HG03442 (cell line): ENCODE measurements around the gene SEMA4C.
"Not testable (repeated sequence)": the region's sequence is repeated elsewhere in the genome, so short reads cannot be mapped to it uniquely, and the experiment has no call there.

Source experiments
- ATAC-seq: cut with Tn5 transposase; IDR thresholded peaks from one replicate; pipeline ENCODE4 v1.9.1; 2021; ENCODE audit warnings: mild to moderate bottlenecking, moderate library complexity; ENCODE audit not compliant: unreplicated experiment

The SEMA4C gene

DNA sequence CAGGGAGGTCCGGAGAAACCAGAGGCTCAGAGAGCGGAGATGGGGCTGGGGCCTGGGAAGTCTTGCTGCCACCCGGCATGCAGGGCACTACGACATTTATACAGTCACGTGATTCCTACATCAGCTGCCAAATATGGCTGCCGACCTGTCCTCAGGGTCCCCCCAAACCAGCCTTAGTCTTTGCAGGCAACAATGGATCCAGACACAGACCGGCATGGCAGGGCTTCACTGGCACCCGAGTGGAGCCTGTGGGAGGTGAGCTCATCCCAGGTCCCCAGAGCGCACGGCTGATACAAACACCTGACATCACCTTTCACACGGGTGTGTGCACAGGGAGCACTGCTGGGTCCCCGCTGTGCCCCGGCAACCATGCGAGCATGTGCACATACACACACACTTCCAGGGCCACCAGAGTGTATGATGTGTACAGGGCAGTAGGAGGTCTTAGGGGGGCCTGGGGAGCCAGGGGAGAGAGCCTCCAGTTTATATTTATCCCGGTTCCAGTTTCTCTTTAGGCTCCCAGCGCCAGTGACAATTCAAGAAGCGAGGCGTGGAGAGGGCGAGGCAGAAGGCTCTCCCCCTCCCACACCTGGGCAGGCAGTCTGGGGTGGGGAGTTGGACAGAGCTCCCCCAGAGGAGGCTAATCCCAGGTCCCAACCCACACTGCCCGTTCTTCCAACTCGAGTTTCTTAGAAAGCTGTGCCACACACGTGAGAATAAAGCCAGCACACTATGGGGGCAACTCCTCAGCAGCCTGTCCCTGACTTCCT is 2.7 kb downstream of the SEMA4C start:
- no peak for ATAC-seq

DNA sequence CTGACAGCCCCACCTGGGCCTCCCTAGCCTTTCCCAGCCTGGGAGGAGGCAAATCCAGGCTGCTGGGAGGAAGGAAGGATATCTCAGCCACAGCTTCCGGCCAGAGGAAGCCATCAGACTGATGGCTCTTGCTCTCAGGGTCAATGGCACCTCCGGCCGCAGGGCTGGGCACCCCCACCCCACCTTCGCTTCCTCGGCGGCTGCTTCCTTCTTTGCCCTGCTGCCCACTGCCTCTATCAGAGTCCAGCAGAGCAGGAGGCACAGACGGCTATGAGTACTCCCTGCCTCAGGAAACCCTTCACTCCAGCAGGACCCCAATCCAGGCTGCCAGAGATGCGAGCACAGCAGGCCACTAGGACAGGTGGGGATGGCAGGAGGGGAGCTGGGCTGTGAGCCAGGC is 3.3 kb downstream of the SEMA4C start:
- ATAC-seq, result no peak

DNA sequence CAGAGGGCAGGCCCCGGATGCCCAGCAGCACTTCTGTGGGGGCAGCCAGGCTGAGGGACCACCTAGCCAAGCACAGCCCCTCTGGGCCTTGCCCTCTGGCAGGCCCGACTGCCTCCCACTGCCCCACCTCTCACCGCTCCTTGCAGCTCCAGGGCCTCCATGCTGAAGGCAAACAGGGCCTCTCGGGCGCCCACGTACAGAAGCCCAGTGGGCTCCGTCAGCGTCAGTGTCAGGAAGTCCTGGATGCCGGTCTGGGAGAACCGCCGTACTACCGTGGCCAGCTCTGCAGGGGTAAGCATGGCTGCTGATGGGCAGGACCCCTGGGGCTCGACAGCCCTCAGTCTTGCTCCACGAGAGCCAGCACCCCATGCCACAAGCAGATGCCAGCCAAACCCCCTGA is 3.7 kb downstream of the SEMA4C start:
- no peak for ATAC-seq

DNA sequence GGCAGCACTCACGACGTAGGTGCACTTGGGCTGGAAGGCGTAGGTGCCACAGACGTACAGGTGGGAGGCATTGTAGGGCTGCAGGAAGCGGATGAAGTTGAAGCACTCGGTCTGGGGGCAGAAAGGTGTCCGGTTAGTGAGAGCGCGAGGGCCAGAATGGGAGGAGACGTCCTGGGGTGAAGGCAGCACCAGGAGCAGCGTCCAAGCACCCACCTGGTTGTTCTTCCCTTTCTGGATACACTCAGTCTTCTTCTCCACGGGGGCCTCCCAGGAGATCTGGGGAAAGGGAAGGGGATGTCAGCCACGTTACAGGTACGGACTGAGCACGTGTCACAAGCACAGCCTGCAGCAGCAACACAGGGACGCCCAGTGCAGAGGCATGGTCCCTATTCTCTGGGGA is 4.2 kb downstream of the SEMA4C start:
- no peak for ATAC-seq

DNA sequence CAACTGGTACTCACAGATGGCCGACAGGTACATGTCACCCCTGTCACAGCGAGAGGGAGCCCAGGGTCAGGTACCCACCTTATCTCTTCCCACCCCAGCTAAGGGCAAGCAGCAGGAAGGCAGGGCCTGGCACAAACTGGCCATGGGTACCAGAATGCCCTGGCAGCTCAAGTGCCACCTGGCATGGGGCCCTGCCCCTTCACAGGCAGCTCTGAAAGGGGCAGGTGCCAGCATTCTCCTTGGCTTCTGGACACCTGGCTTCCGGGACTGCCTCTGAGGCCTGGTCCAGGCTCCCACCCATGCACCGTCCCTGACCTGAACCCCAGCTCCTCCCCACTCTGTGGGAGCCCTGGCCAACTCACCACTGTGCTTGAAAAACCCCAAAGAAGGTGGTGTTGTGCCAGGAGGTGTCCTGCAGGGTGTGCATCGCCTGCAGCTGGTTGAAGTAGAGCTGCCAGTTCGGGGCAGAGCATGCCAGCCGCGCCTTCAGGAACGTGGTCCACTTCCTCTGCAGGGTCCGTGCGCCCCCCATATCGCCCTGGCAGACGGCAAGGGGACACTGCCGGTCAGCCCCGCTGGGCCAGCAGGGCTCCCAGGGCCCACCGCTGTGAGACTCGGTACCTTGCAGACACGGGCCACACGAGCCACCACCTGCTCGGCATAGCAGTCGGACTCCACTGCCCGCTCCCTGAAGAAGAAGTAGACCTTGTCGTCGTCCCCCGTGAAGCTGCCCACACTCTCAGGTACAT is 5.4 kb downstream of the SEMA4C start:
- no peak for ATAC-seq

DNA sequence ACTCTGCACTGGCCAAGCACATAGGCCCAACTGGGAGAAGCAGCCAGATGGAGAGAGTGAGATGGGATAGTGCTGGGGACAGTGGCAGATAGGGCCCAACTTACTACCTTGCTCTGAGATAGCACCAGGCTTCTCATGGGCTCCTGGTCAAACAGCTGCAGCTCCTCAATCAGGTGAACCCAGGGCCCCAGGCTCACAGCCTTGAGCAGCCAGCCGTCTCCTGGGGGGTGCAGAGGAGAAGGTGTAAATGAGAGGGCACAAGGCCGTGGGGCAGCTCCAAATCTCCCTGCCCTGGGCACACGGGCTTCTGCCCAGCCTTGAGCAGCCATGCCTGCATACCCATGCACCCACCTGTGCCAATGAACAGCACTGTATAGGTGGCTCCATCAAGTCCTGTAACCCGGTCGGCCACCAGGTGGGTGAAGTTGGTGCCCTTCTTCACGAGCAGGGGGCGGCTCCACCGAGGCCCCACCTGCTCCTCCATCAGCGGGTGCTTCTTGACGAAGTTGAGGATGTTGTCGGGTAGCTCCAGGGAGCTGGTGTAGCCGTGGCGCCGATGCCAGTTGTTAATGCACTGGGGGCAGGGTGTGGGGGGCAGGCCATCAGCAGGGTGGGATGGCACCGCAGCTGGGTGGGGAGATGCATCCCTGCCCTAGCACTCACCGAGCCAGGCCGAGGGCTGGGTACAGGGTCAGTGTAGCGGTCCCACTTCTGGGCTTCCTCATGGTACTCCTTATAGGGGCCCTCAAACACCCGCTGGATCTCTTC is 6.1 kb downstream of the SEMA4C start:
- ATAC-seq, result no peak

DNA sequence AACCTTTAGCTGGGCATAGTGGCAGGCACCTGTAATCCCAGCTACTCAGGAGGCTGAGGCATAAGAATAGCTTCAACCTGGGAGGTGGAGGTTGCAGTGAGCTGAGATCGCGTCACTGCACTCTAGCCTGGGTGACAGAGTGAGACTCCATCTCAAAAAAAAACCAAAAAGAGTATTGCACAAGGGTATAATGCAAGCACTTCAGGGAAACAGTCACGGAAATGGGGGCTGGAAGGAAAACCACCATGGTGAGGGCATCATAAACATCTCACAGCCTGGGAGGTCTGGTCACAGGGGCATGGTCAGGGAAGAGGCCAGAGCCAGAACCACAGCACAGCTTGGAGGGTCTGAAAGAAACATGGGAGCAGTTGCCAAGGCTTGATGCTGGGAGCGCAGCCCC is 6.8 kb downstream of the SEMA4C start:
- not testable (repeated sequence) for ATAC-seq

DNA sequence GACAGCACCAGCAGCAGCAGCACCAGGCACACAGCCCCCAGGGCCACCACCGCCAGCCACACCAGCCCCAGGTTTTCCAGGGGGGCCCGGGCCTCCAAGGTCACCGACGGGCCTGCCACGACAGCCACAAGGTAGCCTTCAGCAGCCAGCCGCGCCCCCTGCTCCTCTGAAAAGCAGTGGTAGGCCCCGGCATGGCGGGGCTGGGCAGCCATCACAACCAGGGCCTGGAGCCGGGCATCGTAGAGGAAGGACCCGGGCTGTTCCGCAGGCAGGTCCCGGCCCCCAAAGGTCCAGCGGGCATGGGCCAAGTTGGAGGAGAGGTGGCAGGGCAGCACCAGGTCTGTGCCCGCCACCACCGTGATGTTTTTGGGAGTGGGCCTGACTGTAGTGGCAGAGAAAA is 8.8 kb downstream of the SEMA4C start:
- no peak for ATAC-seq

DNA sequence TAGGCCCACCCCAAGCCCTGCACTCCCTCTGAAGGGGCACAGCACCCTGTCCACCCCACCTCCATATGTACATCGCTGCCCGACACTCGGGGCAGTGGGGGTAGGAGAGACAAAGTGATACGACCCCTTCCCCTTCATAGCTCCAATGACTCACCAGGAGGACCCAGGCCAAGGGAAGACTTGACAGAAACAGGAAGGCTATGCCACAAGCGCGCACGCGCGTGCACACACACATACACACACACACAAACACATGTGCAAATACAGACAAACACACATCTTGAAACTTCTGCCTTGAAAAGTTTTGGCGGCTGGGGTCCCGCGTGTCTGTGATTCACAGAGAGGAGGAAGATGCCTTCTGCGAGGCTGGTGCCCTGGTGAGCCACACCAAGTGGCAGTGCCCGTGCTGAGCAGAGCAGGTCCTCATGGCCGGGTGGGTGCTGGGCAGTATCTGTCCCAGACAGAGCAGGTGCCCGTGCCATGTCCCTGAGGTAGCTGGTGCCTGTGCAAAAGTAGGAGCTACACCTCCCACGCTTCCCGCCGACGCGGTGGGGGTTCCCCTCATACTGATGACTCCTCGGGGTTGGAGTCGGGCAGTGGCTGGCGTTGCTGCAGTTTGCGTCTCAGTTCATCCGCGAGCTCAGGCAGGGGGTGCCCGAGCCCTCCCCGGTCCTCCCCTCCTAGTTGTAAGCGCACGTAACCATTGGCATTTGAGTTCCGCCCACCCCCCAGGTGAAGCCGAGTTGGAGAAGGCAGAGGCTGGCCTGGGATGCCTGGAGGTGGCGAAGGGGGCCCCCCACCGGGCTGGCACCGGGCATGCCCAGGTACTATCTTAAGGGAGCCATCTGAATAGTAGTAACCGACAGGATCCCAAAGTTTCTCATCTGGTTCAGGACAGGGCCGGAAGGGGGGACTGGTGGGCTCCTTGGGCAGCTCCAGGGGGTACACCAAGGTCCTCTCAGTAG is 9.5 kb downstream of the SEMA4C start:
- no peak for ATAC-seq

DNA sequence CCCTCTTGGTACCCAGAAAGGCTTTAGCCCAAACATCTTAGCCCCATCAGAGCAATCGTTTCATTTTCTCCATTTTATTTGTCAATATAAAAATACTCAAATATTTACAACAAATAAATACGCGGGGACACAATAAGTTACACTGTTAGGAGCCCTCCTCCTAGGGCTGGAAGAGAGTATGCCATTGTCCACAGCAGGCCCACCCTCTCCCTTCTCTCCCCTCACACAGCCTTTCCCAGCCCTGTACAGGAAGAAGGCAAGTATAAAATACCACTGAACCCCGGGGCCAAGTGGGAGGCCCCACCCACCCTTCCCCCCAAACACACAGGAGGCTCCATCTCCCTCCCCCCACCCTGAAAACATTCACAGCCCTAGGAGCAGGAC is 10.2 kb downstream of the SEMA4C start:
- no peak for ATAC-seq

DNA sequence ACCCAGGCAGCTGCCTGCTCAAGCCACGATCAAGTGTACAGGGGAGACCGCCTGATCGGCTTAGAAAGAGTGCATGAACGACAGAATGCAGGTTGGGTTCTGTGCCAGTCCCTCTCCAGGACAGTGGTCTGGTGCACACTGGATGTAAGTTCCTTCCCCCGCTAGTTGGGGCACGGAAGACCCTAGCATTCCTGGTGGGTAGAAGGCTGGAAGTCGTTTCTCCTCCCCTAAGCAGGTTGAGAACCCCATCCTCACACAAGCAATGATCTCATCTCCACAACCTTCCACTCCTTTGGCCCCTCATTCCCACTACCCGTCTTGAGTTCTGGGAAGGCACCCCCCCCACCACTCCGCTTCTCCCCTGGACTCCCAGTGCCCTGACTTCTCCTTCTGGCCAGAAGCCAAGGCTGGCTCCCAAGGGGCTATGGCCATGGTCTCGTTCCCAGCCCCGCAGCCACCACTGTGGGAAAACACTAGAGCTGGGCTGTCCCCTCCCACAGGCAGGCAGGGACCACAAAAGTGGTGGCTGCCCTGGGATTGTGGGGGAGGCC is 10.7 kb downstream of the SEMA4C start:
- no peak for ATAC-seq

DNA sequence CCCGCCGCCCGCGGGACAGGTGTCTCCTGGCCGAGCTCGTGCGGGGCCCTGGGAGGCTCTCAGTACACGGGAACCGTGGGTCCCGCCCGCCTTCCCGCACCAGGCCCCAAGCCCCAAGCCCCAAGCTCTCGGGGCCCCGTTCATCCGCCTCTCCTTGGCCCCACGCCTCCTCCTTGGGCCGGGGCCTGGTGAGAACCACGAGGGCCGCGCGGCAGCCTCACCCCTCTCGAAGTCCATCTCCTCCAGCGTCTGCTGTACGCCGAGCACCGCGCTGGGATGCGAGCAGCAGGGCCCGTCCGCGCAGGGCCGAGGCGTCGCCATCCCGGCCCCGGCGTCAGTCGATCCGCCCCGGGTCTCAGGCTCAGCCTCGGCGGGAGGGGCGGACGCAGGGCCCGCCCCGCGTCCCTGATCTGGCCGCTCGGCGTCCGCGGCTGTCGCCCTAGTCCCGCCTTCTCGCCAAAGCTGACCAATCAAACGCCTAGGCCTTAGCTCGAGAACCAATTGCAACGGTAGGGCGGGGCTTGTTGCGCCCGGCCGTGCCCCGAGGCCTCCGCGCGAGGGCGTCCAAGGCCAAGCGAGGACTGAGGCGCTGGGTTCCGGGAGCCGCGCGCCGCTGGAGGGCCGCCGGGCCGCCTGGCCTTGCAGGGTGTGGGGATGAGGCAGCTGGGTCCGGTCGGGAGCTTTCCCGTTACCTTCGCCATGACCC is 12.1 kb downstream of the SEMA4C start, which contains the start of gene ANKRD39:
Gene ANKRD39, minus strand, starts transcription at position 350 of the 706 bp plus-strand sequence. Its CDS starts 29 bp downstream, at position 321.
- ATAC-seq, result peak; percentile 89

DNA sequence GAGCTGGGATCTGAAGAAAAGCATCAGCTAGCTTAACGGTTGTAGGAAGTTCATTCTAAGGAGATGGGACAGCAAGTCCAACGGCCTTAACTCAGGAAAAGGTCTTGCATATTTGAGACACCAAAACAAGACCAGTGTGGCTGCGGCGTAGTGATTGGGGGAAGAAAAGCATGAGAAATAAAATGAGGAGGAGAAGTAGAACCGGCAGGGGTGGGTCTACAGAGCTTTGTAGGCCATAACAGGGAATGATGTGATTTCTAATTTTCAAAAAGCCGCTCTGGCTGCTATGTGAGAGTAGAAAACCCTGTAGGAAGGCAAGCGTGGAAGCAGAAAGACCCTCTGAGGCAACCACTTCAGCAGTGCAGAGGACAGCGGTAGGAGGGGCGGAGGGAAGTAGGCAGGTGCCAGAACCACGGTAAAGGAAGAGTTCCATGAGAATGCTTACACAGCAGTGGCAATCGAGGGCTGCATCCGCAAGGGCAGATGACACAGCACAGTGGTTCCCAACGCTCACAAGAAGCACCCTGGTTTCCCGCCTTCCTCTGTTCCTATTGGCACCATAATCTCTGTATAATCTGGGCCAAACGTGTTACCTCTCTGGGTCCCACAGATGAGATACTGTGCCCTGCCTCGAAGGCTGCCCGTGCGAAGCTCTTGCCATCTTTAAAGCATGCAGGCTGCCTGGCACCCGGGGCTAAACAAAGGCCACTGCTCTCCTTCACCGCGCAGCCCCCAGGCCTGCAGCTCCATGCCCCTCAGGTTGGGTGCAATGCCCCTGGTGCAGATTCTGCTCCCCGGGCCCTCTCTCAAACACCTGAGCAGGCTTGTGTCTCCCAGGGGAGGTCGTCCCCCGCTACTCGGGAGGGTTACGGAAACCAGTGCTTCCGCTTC is 12.9 kb downstream of the SEMA4C start:
- ATAC-seq, result peak; percentile 19

DNA sequence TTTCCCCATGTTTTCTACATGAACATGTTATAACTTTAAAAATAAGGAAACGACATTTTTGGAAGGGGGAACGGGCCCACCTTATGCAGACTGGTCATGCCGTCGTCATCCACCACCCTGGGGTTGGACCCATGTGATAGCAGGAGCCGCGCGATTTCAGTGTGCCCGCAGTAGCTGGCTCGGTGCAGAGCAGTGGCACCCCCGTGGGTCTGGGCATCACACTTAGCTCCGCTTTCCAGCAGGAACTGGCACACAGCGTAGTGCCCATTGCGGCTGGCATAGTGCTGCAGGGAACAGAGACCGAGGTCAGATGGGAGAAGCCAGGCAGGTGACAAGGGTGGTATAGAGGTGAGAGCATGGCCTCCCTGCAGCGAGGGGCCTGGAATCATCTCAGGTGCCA is 16.6 kb downstream of the SEMA4C start:
- no peak for ATAC-seq

DNA sequence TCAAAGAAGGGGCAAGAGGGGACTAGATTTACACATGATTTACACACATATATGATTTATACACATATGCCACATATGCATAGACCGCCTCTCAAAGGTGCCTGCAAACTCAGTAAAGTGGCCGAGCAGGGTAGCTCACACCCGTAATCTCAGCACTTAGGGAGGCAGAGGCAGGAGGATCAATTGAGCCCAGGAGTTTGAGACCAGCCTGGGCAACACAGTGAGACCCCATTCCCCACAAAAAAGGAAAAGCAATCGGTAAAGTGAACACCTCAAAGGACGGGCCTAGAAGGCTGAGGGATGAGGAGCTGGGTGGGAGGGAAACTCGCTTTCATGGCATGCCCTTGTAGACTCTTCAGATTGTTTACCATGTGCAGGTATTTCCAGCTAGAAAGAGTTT is 17.2 kb downstream of the SEMA4C start:
- no peak for ATAC-seq

DNA sequence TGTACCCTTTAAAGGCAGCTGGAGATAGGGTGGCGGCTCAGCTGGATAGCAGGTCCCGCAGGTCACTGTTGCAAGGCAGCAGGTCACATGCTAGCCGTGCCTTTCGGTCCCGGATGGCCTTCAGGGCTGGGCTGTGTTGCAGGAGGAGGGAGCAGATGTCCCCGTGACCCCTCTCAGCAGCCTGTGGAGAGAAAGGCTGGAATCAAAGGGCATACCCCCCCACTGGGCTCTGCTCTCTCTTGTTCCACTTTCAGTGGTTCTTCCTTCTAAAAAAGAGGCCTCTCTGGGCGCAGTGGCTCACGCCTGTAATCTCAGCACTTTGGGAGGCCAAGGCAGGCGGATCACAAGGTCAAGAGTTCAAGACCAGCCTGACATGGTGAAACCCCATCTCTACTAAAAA is 21.6 kb downstream of the SEMA4C start:
- no peak for ATAC-seq

DNA sequence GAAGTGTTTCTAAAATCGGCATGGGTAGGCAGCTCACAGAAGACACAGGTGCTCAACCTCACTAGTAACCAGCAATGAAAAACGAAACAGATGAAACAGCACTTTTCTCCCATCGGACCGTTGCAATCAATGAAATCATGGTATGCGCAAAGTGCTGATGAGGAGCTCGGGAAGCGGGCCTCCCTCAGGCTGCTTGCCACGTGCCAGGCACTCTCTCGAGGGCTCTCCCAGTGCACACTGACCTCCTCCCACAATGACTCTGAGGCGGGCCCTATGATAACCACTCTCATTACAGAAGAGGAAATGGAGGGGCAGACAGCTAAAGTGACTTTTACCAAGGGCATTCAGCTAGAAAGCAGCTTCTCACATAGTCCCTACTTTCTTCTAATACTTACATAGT is 22.3 kb downstream of the SEMA4C start:
- ATAC-seq, result no peak

DNA sequence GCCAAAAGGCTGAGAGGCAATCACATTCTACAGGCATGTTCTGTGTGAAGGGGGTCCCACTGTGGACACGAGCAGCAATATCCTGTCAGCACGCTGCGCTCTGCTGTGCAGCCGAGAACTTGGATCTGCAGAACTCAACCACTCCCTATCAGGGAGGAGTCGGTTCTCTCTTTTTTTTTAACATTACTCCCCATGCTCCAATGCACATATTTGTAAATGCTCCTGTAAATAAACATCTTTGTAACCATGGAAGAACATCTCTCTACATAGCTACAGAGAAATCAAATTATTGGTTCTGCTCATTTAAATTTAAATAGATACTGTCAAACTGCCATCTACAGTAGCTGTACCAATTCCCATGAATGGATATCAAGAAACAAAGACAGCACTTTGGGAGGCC is 23.1 kb downstream of the SEMA4C start:
- ATAC-seq, result no peak

DNA sequence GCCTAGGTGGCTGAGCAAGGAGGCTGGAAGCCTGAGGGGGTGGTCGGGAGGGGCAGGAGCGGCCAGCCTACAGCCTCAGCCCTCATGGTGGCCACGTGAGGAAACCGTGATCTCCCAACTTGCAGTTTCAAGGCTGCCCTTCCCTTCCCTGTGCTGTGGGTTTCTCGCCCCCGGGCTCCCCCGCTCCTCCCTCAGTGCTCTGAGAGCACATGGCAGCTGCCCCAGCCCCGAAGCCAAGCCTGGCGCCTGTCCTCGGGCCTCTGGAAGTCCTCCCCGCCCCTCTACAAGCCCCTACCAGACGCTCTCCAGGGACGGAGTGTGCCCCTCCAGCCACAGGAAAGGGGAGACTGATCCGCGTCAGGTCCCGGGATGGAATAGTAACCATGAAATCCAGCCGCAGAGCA is 25.5 kb downstream of the SEMA4C start:
- no peak for ATAC-seq
